Prostate gland (tissue), 2 donors: Measurements from ENCODE around the gene SEMA4G. TPM values are rescaled to one million over a fixed set of nuclear protein-coding genes. Genes with fewer than 3 reads are reported as not detected.
A peak's percentile ranks its signal among the peaks of the same experiment; 100 is the strongest.

ENCODE experiments used
- DNase-seq: peaks from one replicate; pipeline ENCODE4 v3.0.0-alpha.2; 2019; ENCODE audit warnings: low spot score
- H3K27ac ChIP-seq, 2 donors: fragments of 200-600 bp; sonication (generic); 2 replicates each; pipeline ENCODE4 v1.5.1; 2017 to 2019
- H3K27me3 ChIP-seq: fragments of 200-600 bp; sonication (generic); replicated peaks from 2 replicates; pipeline ENCODE4 v1.5.1; 2019; ENCODE audit not compliant: insufficient read depth
- H3K36me3 ChIP-seq, 2 donors: fragments of 200-600 bp; sonication (generic); 1 replicate in 1 of 2; 2 replicates in 1 of 2; pipeline versions ENCODE4 v1.5.1 to v1.8.1; 2017 to 2019
- H3K4me1 ChIP-seq: fragments of 200-600 bp; sonication (generic); replicated peaks from 2 replicates; pipeline ENCODE4 v1.5.1; 2019
- H3K4me3 ChIP-seq, 2 donors: fragments of 200-600 bp; sonication (generic); 2 replicates each; pipeline ENCODE4 v1.5.1; 2017 to 2019
- H3K9me3 ChIP-seq: fragments of 200-600 bp; sonication (generic); 2 replicates; pipeline ENCODE4 v1.5.1; 2017
- CTCF ChIP-seq, 4 experiments: fragments of 200-600 bp in 2 of 4; fragments of 450-650 bp in 2 of 4; sonication (generic) in 2 of 4; IDR thresholded peaks; 1 replicate in 3 of 4; 2 replicates in 1 of 4; pipeline ENCODE4 v1.5.1; 2016 to 2019; ENCODE audit warnings: antibody characterized with exemption in 4 of 4, mild to moderate bottlenecking in 2 of 4, moderate library complexity in 2 of 4
- POLR2A ChIP-seq: fragments of 450-650 bp; IDR thresholded peaks from one replicate; pipeline ENCODE4 v1.6.1; 2016; ENCODE audit warnings: antibody characterized with exemption, mild to moderate bottlenecking
- POLR2AphosphoS5 ChIP-seq: sonication (generic); formaldehyde crosslinking; IDR thresholded peaks from one replicate; pipeline ENCODE4 v1.6.1; 2017; ENCODE audit warnings: antibody characterized with exemption
- WGBS: methylation state at CpG from one replicate; pipeline ENCODE4 v1.1.5; 2018; 5-methylcytosine and 5-hydroxymethylcytosine counted together
- intact Hi-C: fragments of 100-400 bp; cut with DNase I; formaldehyde crosslinking; loops from one replicate; pipeline ENCODE4 v1.14.2; 2022
- microRNA counts, 2 donors: library from miRNA; unstranded; fragments of <30 nt; microRNA quantifications; one replicate each; lab custom pipeline; 2016 to 2017
- microRNA-seq: library from miRNA; unstranded; fragments of <30 nt; microRNA quantifications from one replicate; pipeline ENCODE4, GENCODE V29; 2016
- small RNA-seq, 2 donors: library from RNA; depleted of rRNA; stranded (forward); fragments of <200 nt; gene quantifications; one replicate each; pipeline ENCODE3, GENCODE V24; 2016
- total RNA-seq, 2 donors: library from RNA; depleted of rRNA; stranded (reverse); fragments of >200 nt; gene quantifications; one replicate each; pipeline ENCODE4 v1.1.0, GENCODE V29; 2016

Gene SEMA4G
- total RNA-seq, 2 donors from 2014 or later: 24.2 to 31.0 TPM

GRCh38 chr10:101015582-101015973 lies 46.3 kb downstream of the SEMA4G start:
- no peak overlapping the region for H3K27ac ChIP-seq
- no peaks in the 10 kb centered on the region for H3K4me1 ChIP-seq
- H3K4me3 ChIP-seq: no peak overlapping the region
- intact Hi-C loops: loop anchor here (10.0 kb wide), 1 partner anchor 451 kb away; no protein-coding TSS in a partner anchor
- WGBS: 62% methylated on average over 8 of the region's 8 CpGs
- TF ChIP-seq POLR2AphosphoS5 (no peak), POLR2A (no peak), CTCF (IDR thresholded peaks at IDR 0.05) (no peak)
- DNase-seq: no peak
- no peaks in the 10 kb centered on the region for H3K36me3 ChIP-seq
- no peaks in the 10 kb centered on the region for H3K27me3 ChIP-seq
- H3K9me3 ChIP-seq: no peaks in the 10 kb centered on the region

GRCh38 chr10:101016814-101017213 lies 47.5 kb downstream of the SEMA4G start:
- Histone ChIP-seq H3K4me3 (no peak overlapping the region), H3K9me3 (no peaks in the 10 kb centered on the region), H3K36me3 (no peaks in the 10 kb centered on the region), H3K27me3 (no peaks in the 10 kb centered on the region), H3K27ac (no peak overlapping the region), H3K4me1 (no peaks in the 10 kb centered on the region)
- intact Hi-C loops: loop anchor here (10.0 kb wide), 1 partner anchor 452 kb away; no protein-coding TSS in a partner anchor
- no peak for DNase-seq
- TF ChIP-seq POLR2A (no peak), CTCF (IDR thresholded peaks at IDR 0.05) (no peak), POLR2AphosphoS5 (no peak)
- 72% methylated on average over 5 of the region's 5 CpGs for WGBS

- H3K27me3 ChIP-seq: no peaks in the 10 kb centered on the region
- 71% methylated on average over 20 of the region's 20 CpGs for WGBS
- intact Hi-C loops: loop anchor here (10.0 kb wide), 1 partner anchor 453 kb away; no protein-coding TSS in a partner anchor
- no peak for TF ChIP-seq POLR2A
- TF ChIP-seq POLR2AphosphoS5: no peak
- TF ChIP-seq CTCF (IDR thresholded peaks at IDR 0.05): no peak
- H3K36me3 ChIP-seq: no peaks in the 10 kb centered on the region
- no peaks in the 10 kb centered on the region for H3K9me3 ChIP-seq
- H3K4me3 ChIP-seq: no peak overlapping the region
- no peak for DNase-seq
- H3K27ac ChIP-seq: no peak overlapping the region
- no peaks in the 10 kb centered on the region for H3K4me1 ChIP-seq
Measured at GRCh38 chr10:101018118-101018599, 48.9 kb downstream of the SEMA4G start.

- no peaks in the 10 kb centered on the region for H3K9me3 ChIP-seq
- TF ChIP-seq CTCF (IDR thresholded peaks at IDR 0.05) (peak; percentile 24 to 75 (median 45)), POLR2AphosphoS5 (no peak)
- peak; percentile 63 for DNase-seq
- H3K27ac ChIP-seq: no peak overlapping the region
- H3K27me3 ChIP-seq: no peaks in the 10 kb centered on the region
- 24% methylated on average over 45 of the region's 45 CpGs for WGBS
- H3K36me3 ChIP-seq: no peaks in the 10 kb centered on the region
- intact Hi-C loops: loop anchor here (10.0 kb wide), 1 partner anchor 454 kb away; no protein-coding TSS in a partner anchor
- no peak overlapping the region for H3K4me3 ChIP-seq
- no peaks in the 10 kb centered on the region for H3K4me1 ChIP-seq
Measured at GRCh38 chr10:101018600-101019439, 49.5 kb downstream of the SEMA4G start.

MicroRNAs within 50 kb of the gene (microRNA counts, 767-probe panel; counts per million panel counts)
- microRNA hsa-miR-608 (lab: Ali Mortazavi, UCI): 0 to 431 counts per million in 2 donors

Small RNA genes within 50 kb of the gene (microRNA-seq; reads per million reads assigned to microRNA genes)
- not detected for gene MIR608

Small RNA genes within 50 kb of the gene (small RNA-seq; reads per million reads assigned to genes)
- 0 reads per million in 2 donors for gene MIR608

Other genes with a start within 250 kb of the SEMA4G start
- under 1 TPM in 1 of 2 donors, not detected in 1; 0.91 TPM for gene PAX2, start 223.9 kb upstream of the SEMA4G start, total RNA-seq
- 10 to 100 TPM; 25.3 to 77.8 TPM for gene SLF2, start 56.5 kb upstream of the SEMA4G start, total RNA-seq
- gene MRPL43, start 18.0 kb downstream of the SEMA4G start, total RNA-seq: 100 to 1,000 TPM in 1 of 2 donors, 10 to 100 TPM in 1; 98.3 to 119 TPM
- 10 to 100 TPM in 1 of 2 donors, 1 to 10 TPM in 1; 9.7 to 17.3 TPM for gene TWNK, start 18.0 kb downstream of the SEMA4G start, total RNA-seq
- 100 to 1,000 TPM; 108 to 189 TPM for gene LZTS2, start 30.3 kb downstream of the SEMA4G start, total RNA-seq
- gene PDZD7, start 61.6 kb downstream of the SEMA4G start, total RNA-seq: 1 to 10 TPM in 1 of 2 donors, under 1 TPM in 1; 0.82 to 1.5 TPM
- gene SFXN3, start 61.7 kb downstream of the SEMA4G start, total RNA-seq: 10 to 100 TPM; 20.7 to 65.4 TPM
- gene KAZALD1, start 92.5 kb downstream of the SEMA4G start, total RNA-seq: 10 to 100 TPM in 1 of 2 donors, 1 to 10 TPM in 1; 9.8 to 24.4 TPM
- under 1 TPM; 0.05 to 0.34 TPM for gene TLX1, start 161.8 kb downstream of the SEMA4G start, total RNA-seq